Body of pancreas (tissue), 4 donors: ENCODE measurements around the gene SHANK3. TPM values are rescaled to one million over a fixed set of nuclear protein-coding genes. Genes with fewer than 3 reads are reported as not detected.

Experiments used
- ATAC-seq: fragments of 150-250 bp; one replicate; pipeline ENCODE4 v1.9.1; 2016
- DNase-seq, 4 donors: peaks; one replicate each; pipeline ENCODE4 v3.0.0-alpha.2; 2019
- H3K27ac ChIP-seq, 4 donors: fragments of 200-600 bp; sonication (generic); 1 replicate in 3 of 4; 2 replicates in 1 of 4; pipeline versions ENCODE4 v1.5.1 to v1.6.1; 2016 to 2019; ENCODE audit warnings: mild to moderate bottlenecking in 1 of 4, mixed read lengths in 1 of 4, moderate library complexity in 1 of 4
- H3K27me3 ChIP-seq, 2 donors: fragments of 200-600 bp; sonication (generic); one replicate each; pipeline ENCODE4 v1.6.0; 2016; ENCODE audit warnings: mild to moderate bottlenecking in 1 of 2
- H3K36me3 ChIP-seq, 2 donors: fragments of 200-600 bp; sonication (generic); replicated peaks in 1 of 2; 2 replicates each; pipeline ENCODE4 v1.5.1; 2016; ENCODE audit warnings: low read depth in 2 of 2; ENCODE audit not compliant: insufficient read depth in 1 of 2
- H3K4me1 ChIP-seq: fragments of 200-600 bp; sonication (generic); one replicate; pipeline ENCODE4 v1.6.0; 2016
- H3K4me3 ChIP-seq, 2 donors: fragments of 200-600 bp; sonication (generic); 1 replicate in 1 of 2; 2 replicates in 1 of 2; pipeline ENCODE4 v1.5.1; 2016 to 2019
- H3K9me3 ChIP-seq, 3 donors: fragments of 200-600 bp; sonication (generic); 1 replicate in 2 of 3; 2 replicates in 1 of 3; pipeline ENCODE4 v1.5.1; 2016
- POLR2A ChIP-seq, 3 donors: fragments of 450-650 bp; IDR thresholded peaks; one replicate each; pipeline ENCODE4 v1.6.1; 2016; ENCODE audit warnings: antibody characterized with exemption in 3 of 3, mild to moderate bottlenecking in 2 of 3
- WGBS, 2 donors: methylation state at CpG; one replicate each; pipeline ENCODE4 v1.1.5; 2017; 5-methylcytosine and 5-hydroxymethylcytosine counted together
- intact Hi-C: fragments of 100-400 bp; cut with DNase I; formaldehyde crosslinking; loops from one replicate; pipeline ENCODE4 v1.15.1; 2023
- total RNA-seq, 2 donors: library from RNA; depleted of rRNA; stranded (reverse); fragments of >200 nt; gene quantifications; one replicate each; pipeline ENCODE4 v1.1.0, GENCODE V29; 2016
- TF ChIP-seq, protein P1 (sequence below), 7 experiments: fragments of 450-650 bp in 4 of 7; fragments of 200-600 bp in 3 of 7; sonication (generic) in 3 of 7; IDR thresholded peaks; one replicate each; pipeline ENCODE4 v1.5.1; 2016 to 2019; ENCODE audit warnings: antibody characterized with exemption in 7 of 7

Gene SHANK3
- total RNA-seq, 2 donors from 2014 or later: 6.0 to 15.5 TPM

- 59 to 61% methylated on average over 7 to 23 of the region's 23 CpGs for WGBS, 2 donors
- DNase-seq (peak; percentile 25 to 58 (median 56)), ATAC-seq (peak; percentile 39)
- Histone ChIP-seq H3K36me3 (no peaks in the 10 kb centered on the region), H3K27ac (no peak overlapping the region), H3K9me3 (no peaks in the 10 kb centered on the region), H3K4me3 (no peak overlapping the region), H3K27me3 (no peaks in the 10 kb centered on the region), H3K4me1 (no peaks in the 10 kb centered on the region)
- intact Hi-C loops: no loop called here
- TF ChIP-seq POLR2A (IDR thresholded peaks at IDR 0.05): no peak
- TF ChIP-seq, protein P1, sequence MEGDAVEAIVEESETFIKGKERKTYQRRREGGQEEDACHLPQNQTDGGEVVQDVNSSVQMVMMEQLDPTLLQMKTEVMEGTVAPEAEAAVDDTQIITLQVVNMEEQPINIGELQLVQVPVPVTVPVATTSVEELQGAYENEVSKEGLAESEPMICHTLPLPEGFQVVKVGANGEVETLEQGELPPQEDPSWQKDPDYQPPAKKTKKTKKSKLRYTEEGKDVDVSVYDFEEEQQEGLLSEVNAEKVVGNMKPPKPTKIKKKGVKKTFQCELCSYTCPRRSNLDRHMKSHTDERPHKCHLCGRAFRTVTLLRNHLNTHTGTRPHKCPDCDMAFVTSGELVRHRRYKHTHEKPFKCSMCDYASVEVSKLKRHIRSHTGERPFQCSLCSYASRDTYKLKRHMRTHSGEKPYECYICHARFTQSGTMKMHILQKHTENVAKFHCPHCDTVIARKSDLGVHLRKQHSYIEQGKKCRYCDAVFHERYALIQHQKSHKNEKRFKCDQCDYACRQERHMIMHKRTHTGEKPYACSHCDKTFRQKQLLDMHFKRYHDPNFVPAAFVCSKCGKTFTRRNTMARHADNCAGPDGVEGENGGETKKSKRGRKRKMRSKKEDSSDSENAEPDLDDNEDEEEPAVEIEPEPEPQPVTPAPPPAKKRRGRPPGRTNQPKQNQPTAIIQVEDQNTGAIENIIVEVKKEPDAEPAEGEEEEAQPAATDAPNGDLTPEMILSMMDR (IDR thresholded peaks at IDR 0.05): no peak
Observed at GRCh38 chr22:50705219-50705691, 32.6 kb downstream of the SHANK3 start.

- no peaks in the 10 kb centered on the region for H3K36me3 ChIP-seq
Observed at GRCh38 chr22:50705851-50706351, 33.3 kb downstream of the SHANK3 start.

DNA sequence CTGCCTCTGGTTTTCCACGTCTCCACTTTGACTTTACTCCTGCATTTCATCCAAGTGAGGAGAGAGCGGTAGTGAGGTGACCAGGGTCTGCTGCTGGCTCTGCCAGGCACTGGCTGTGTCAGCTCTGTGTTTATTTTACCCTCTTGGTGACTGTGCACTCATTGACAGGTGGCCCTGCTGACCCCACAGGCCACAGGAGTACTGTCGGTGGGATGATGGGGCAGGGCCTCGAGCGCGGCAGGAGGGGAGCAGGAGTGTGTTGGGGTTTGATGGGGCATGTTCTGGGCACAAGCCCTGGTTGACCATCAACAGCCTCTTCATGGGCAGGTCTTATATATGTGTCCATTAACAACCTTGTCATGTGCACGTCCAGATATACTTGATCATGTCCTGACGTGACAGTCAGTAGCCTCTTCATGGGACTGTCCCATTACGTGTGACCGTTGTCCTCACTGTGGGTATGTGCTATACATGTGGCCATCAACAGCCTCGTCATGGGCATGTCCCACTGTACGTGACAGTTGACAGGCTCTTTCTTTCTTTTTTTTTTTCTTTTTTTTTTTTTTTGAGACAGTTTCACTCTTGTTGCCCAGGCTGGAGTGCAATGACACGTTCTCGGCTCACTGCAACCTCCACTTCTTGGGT is 34.0 kb downstream of the SHANK3 start:
- Histone ChIP-seq H3K27me3 (no peaks in the 10 kb centered on the region), H3K36me3 (no peaks in the 10 kb centered on the region), H3K9me3 (no peaks in the 10 kb centered on the region), H3K27ac (no peak overlapping the region), H3K4me3 (no peak overlapping the region), H3K4me1 (no peaks in the 10 kb centered on the region)
- DNase-seq (no peak), ATAC-seq (no peak)
- intact Hi-C loops: no loop called here
- WGBS, 2 donors: 92 to 94% methylated on average over 14 of the region's 14 CpGs
- TF ChIP-seq, protein P1 (IDR thresholded peaks at IDR 0.05): no peak
- TF ChIP-seq POLR2A (IDR thresholded peaks at IDR 0.05): no peak

More at GRCh38 chr22:50705851-50706351, 33.3 kb downstream of the SHANK3 start:
- Histone ChIP-seq H3K27me3 (no peaks in the 10 kb centered on the region), H3K27ac (no peak overlapping the region), H3K9me3 (no peaks in the 10 kb centered on the region), H3K4me3 (no peak overlapping the region), H3K4me1 (no peaks in the 10 kb centered on the region)
- no peak for TF ChIP-seq POLR2A (IDR thresholded peaks at IDR 0.05)
- TF ChIP-seq, protein P1 (IDR thresholded peaks at IDR 0.05): no peak
- 92 to 98% methylated on average over 10 to 24 of the region's 27 CpGs for WGBS, 2 donors
- ATAC-seq (no peak), DNase-seq (no peak)
- intact Hi-C loops: no loop called here

- no peaks in the 10 kb centered on the region for H3K36me3 ChIP-seq
Observed at GRCh38 chr22:50708474-50708873, 35.9 kb downstream of the SHANK3 start.

More at GRCh38 chr22:50708474-50708873, 35.9 kb downstream of the SHANK3 start:
- Histone ChIP-seq H3K4me1 (peaks cover 6% of the 10 kb centered on the region), H3K4me3 (no peak overlapping the region), H3K9me3 (no peaks in the 10 kb centered on the region), H3K27me3 (no peaks in the 10 kb centered on the region), H3K27ac (no peak overlapping the region)
- intact Hi-C loops: no loop called here
- no peak for DNase-seq
- TF ChIP-seq POLR2A (IDR thresholded peaks at IDR 0.05): no peak
- TF ChIP-seq, protein P1 (IDR thresholded peaks at IDR 0.05): no peak
- ATAC-seq: no peak
- 89% methylated on average over 3 of the region's 3 CpGs for WGBS, 2 donors
